Neuronal stem cell (in vitro differentiated cells): ENCODE results near the gene SCGB1D4.

Experiments
- DNase-seq: peaks from one replicate; pipeline ENCODE4 v3.0.0-alpha.2; 2013; ENCODE audit warnings: low spot score
- H2AFZ ChIP-seq: one replicate; pipeline ENCODE4 v1.6.1; 2013; ENCODE audit warnings: mild to moderate bottlenecking, low read length, inconsistent platforms
- H2AK5ac ChIP-seq: 2 replicates; pipeline ENCODE4 v1.6.1; 2013; ENCODE audit warnings: low read depth, mild to moderate bottlenecking, inconsistent platforms, low read length, moderate library complexity, mixed read lengths
- H2BK120ac ChIP-seq: 2 replicates; pipeline ENCODE4 v1.6.1; 2013; ENCODE audit warnings: low read depth, mild to moderate bottlenecking, inconsistent platforms, low read length, moderate library complexity, mixed read lengths
- H2BK12ac ChIP-seq: one replicate; pipeline ENCODE4 v1.6.1; 2013; ENCODE audit warnings: low read length, inconsistent platforms
- H2BK15ac ChIP-seq: 2 replicates; pipeline ENCODE4 v1.6.1; 2013; ENCODE audit warnings: mild to moderate bottlenecking, low read length, inconsistent platforms, mixed read lengths
- H2BK5ac ChIP-seq: one replicate; pipeline ENCODE4 v1.6.1; 2013; ENCODE audit warnings: inconsistent platforms, mild to moderate bottlenecking, low read length, moderate library complexity
- H3K14ac ChIP-seq: one replicate; pipeline ENCODE4 v1.6.1; 2013; ENCODE audit warnings: low read length, inconsistent platforms
- H3K18ac ChIP-seq: 2 replicates; pipeline ENCODE4 v1.6.1; 2013; ENCODE audit warnings: low read length, inconsistent platforms
- H3K23ac ChIP-seq: 2 replicates; pipeline ENCODE4 v1.6.1; 2013; ENCODE audit warnings: low read depth, mild to moderate bottlenecking, mixed read lengths, low read length, inconsistent platforms; ENCODE audit not compliant: poor library complexity
- H3K27ac ChIP-seq: replicated peaks from 3 replicates; pipeline ENCODE4 v1.5.1; 2013; ENCODE audit warnings: low read length, inconsistent platforms
- H3K27me3 ChIP-seq, 3 experiments: 2 replicates each; pipeline ENCODE4 v1.6.1; 2013; ENCODE audit warnings: low read length in 3 of 3, mild to moderate bottlenecking in 2 of 3, inconsistent platforms in 1 of 3, low read depth in 1 of 3, mixed read lengths in 1 of 3, moderate library complexity in 1 of 3; ENCODE audit not compliant: control insufficient read depth in 3 of 3, insufficient read depth in 3 of 3
- H3K36me3 ChIP-seq, 2 donors: replicated peaks in 1 of 2; 2 replicates each; pipeline ENCODE4 v1.6.1; 2013; ENCODE audit warnings: low read length in 2 of 2; ENCODE audit not compliant: control insufficient read depth in 2 of 2, insufficient read depth in 2 of 2
- H3K4ac ChIP-seq: 2 replicates; pipeline ENCODE4 v1.6.1; 2013; ENCODE audit warnings: inconsistent platforms, mild to moderate bottlenecking, low read length, moderate library complexity
- H3K4me1 ChIP-seq, 2 donors: 1 replicate in 1 of 2; 2 replicates in 1 of 2; pipeline ENCODE4 v1.6.1; 2013; ENCODE audit warnings: low read length in 2 of 2, low read depth in 1 of 2; ENCODE audit not compliant: control insufficient read depth in 2 of 2, insufficient read depth in 1 of 2
- H3K4me2 ChIP-seq: one replicate; pipeline ENCODE4 v1.6.1; 2013; ENCODE audit warnings: mild to moderate bottlenecking, low read length, inconsistent platforms; ENCODE audit not compliant: insufficient read depth, poor library complexity, severe bottlenecking
- H3K4me3 ChIP-seq, 2 donors: 2 replicates each; pipeline ENCODE4 v1.5.1; 2013; ENCODE audit warnings: low read length in 2 of 2, mild to moderate bottlenecking in 2 of 2, inconsistent platforms in 1 of 2, moderate library complexity in 1 of 2
- H3K79me1 ChIP-seq: one replicate; pipeline ENCODE4 v1.6.1; 2013; ENCODE audit warnings: low read depth, mild to moderate bottlenecking, inconsistent platforms, low read length, moderate library complexity
- H3K9ac ChIP-seq: one replicate; pipeline ENCODE4 v1.6.1; 2013; ENCODE audit warnings: mild to moderate bottlenecking, low read depth, low read length, inconsistent platforms; ENCODE audit not compliant: poor library complexity
- H3K9me3 ChIP-seq, 2 donors: replicated peaks in 1 of 2; 2 replicates each; pipeline versions ENCODE3 to v1.6.1; 2013; ENCODE audit warnings: low read length in 2 of 2, mild to moderate bottlenecking in 2 of 2, inconsistent platforms in 1 of 2, low read depth in 1 of 2, mixed read lengths in 1 of 2, moderate library complexity in 1 of 2; ENCODE audit not compliant: control insufficient read depth in 2 of 2, insufficient read depth in 1 of 2
- H4K8ac ChIP-seq: one replicate; pipeline ENCODE4 v1.6.1; 2013; ENCODE audit warnings: low read depth, mild to moderate bottlenecking, inconsistent platforms, low read length, moderate library complexity
- H4K91ac ChIP-seq: one replicate; pipeline ENCODE4 v1.6.1; 2013; ENCODE audit warnings: low read length, low read depth, mild to moderate bottlenecking, inconsistent platforms; ENCODE audit not compliant: poor library complexity
- WGBS, 2 donors: extraction: QIAGEN DNeasy Blood & Tissue Kit; methylation state at CpG; one replicate each; pipeline ENCODE4 v1.1.7; 2013; ENCODE audit warnings: missing lambda C conversion rate in 2 of 2, mixed read lengths in 1 of 2; ENCODE audit not compliant: insufficient read length in 2 of 2, insufficient replicate concordance in 1 of 2; ENCODE audit errors: extremely low coverage in 2 of 2; 5-methylcytosine and 5-hydroxymethylcytosine counted together

The SCGB1D4 gene

DNA sequence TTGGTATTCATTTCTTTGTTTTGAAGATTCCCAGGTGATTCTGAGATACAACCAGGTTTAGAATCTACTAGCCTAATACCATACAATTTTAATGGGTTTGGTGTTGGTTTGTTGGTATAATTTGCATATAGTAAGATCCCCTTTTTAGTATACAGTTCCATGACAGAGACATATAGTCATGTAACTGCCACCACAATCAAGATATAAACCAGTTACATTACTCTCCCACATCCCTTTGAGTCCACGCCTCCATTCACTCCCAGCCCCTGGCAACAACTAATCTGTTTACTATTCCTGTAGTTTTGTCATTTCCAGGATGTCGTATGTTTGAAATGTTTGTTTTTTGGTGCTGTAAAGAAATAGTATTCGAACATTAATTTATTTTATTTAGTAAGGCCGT is 42.7 kb upstream of the SCGB1D4 start:
- Histone ChIP-seq H3K14ac (no peak overlapping the region), H3K23ac (no peak overlapping the region), H2BK12ac (no peak overlapping the region), H3K9me3 (peaks cover 0 to 3% of the 10 kb centered on the region in 2 donors), H3K27me3 (peaks cover 0 to 10% (median 0%) of the 10 kb centered on the region in 3 experiments), H3K4me3 (no peak overlapping the region), H3K18ac (no peak overlapping the region), H4K8ac (no peak overlapping the region), H3K4ac (no peak overlapping the region), H3K4me2 (no peak overlapping the region), H3K79me1 (no peaks in the 10 kb centered on the region), H2AFZ (no peak overlapping the region), H4K91ac (no peak overlapping the region), H2BK120ac (no peak overlapping the region), H2AK5ac (no peak overlapping the region), H3K9ac (no peak overlapping the region), H2BK15ac (no peak overlapping the region), H3K27ac (no peak overlapping the region), H3K36me3 (peaks cover 0 to 3% of the 10 kb centered on the region in 2 donors), H3K4me1 (peaks cover 0 to 2% of the 10 kb centered on the region in 2 donors), H2BK5ac (no peak overlapping the region)
- DNase-seq = no peak
- 100% methylated on average over 2 of the region's 4 CpGs; no CpG with 5 or more reads in 1 of the 2 donors for WGBS, 2 donors

DNA sequence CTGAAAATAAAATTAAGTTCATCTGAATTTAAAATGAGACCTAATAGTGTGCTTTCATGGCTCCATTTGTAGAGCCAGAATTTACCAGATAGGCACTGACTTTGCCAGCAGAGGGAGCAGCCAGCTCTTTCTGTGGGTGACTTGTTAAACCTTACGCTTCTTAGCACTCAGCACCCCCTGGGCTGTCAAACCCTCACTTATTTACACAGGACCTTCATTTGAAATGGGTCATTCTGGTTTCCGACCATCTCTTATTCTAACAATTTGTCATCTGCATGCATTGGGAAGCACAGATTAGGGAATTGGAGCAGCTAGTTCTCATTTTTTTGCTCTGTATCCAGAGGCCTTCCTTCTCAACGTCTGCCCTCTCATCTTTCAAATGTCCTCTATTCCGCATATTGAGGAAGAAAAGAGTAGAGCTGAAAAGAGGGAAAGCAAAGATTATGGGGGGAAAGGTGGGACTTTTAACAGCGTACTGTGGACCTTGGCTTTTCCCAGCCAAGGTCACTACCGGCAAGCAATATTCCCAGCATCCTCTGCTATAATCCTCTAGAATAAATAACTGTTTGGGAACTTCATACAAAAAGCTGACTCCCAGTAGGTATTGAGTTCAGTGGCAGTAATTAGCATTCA is 41.5 kb upstream of the SCGB1D4 start:
- no peak overlapping the region for H3K18ac ChIP-seq
- H3K14ac ChIP-seq = no peak overlapping the region
- peaks cover 0 to 2% of the 10 kb centered on the region in 2 donors for H3K4me1 ChIP-seq
- no peak overlapping the region for H3K4me2 ChIP-seq
- H2BK12ac ChIP-seq = no peak overlapping the region
- WGBS, 2 donors = no CpG with 5 or more reads among the region's 6 CpGs
- no peaks in the 10 kb centered on the region for H3K79me1 ChIP-seq
- no peak overlapping the region for H2BK120ac ChIP-seq
- no peak overlapping the region for H3K9ac ChIP-seq
- peaks cover 0 to 12% of the 10 kb centered on the region in 2 donors for H3K9me3 ChIP-seq
- no peak overlapping the region for H2AFZ ChIP-seq
- H3K27ac ChIP-seq = no peak overlapping the region
- no peak overlapping the region for H2BK15ac ChIP-seq
- DNase-seq = peak; percentile 18
- H3K4me3 ChIP-seq = no peak overlapping the region
- H3K23ac ChIP-seq = no peak overlapping the region
- no peak overlapping the region for H2AK5ac ChIP-seq
- H3K27me3 ChIP-seq = peaks cover 0 to 22% (median 0%) of the 10 kb centered on the region in 3 experiments
- H4K91ac ChIP-seq = no peak overlapping the region
- no peak overlapping the region for H3K4ac ChIP-seq
- no peak overlapping the region for H4K8ac ChIP-seq
- H2BK5ac ChIP-seq = no peak overlapping the region
- H3K36me3 ChIP-seq = peaks cover 0 to 2% of the 10 kb centered on the region in 2 donors

DNA sequence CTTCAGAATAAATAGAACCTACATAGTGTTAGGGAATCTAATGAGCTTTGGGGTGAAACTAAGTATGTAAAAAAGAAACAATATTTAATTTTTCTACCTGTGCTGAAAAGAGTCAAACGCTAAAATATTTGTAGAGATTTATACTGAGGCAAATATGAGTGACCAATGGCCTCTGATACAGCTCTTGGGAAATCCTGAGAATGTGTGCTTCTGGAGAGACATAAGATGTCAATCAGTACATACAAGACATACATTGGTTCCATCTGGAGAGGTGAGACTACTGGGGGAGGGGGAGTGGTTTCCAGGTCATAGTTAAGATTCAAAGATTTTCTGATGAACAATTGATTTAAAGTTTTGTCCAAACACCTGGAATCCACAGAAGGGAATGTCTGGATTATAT is 39.3 kb upstream of the SCGB1D4 start:
- Histone ChIP-seq H3K4me3 (peak overlapping the region; percentile 57 to 88), H3K14ac (no peak overlapping the region), H3K18ac (no peak overlapping the region), H4K91ac (no peak overlapping the region), H2AFZ (peak overlapping the region; percentile 97), H3K4me2 (peak overlapping the region; percentile 84), H3K23ac (no peak overlapping the region), H3K36me3 (peaks cover 0 to 2% of the 10 kb centered on the region in 2 donors), H2BK120ac (no peak overlapping the region), H2BK15ac (no peak overlapping the region), H3K27me3 (peaks cover 0 to 37% (median 2%) of the 10 kb centered on the region in 3 experiments), H3K9me3 (peaks cover 0 to 12% of the 10 kb centered on the region in 2 donors), H2BK5ac (no peak overlapping the region), H3K27ac (no peak overlapping the region), H3K79me1 (no peaks in the 10 kb centered on the region), H4K8ac (no peak overlapping the region), H3K9ac (no peak overlapping the region), H2BK12ac (no peak overlapping the region), H3K4ac (no peak overlapping the region), H3K4me1 (peaks cover 0 to 2% of the 10 kb centered on the region in 2 donors), H2AK5ac (no peak overlapping the region)
- DNase-seq = no peak
- whole genome bisulfite sequencing, 2 donors = no CpG with 5 or more reads among the region's 1 CpG

DNA sequence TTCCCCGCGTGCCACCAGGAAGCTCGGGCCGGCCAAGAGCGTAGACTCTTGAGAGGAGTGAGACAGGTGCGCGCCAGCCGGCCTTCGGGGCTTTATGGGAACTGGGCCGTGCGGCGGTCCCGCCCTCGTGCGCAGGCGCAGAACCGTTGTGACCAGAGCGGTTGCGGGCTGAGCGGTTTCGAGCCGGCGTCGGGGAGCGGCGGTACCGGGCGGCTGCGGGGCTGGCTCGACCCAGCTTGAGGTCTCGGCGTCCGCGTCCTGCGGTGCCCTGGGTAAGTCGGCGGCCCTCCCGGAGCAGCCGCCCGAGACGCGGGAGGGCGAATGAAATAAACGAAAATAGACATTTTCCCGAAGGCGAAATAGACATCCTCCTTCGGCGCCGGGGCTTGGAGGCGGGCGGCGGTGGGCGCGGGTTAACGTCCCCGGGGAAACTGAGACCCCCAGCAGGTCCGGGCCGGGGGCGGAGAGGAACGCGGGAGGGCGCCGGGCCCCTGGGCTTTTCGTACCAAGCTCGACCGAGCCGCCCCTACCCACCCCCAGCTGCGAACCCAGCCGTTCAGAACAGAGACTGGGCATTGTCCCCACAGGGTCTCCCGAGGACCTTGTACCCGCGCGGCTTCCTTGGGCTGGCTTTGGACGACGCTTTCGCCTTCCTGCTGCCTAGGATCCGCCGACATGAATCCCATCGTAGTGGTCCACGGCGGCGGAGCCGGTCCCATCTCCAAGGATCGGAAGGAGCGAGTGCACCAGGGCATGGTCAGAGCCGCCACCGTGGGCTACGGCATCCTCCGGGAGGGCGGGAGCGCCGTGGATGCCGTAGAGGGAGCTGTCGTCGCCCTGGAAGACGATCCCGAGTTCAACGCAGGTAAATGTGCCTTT is 38.7 kb upstream of the SCGB1D4 start, which contains the start of gene ASRGL1:
ASRGL1 (plus strand) TSS at position 146 of the 879 bp plus-strand sequence; CDS start at position 676, 530 bp downstream.
- peaks cover 0 to 12% of the 10 kb centered on the region in 2 donors for H3K9me3 ChIP-seq
- WGBS, 2 donors = no CpG with 5 or more reads among the region's 98 CpGs

More for the DNA sequence above, 38.7 kb upstream of the SCGB1D4 start, which contains the start of gene ASRGL1:
- Histone ChIP-seq H4K91ac (no peak within 1 kb of the TSS), H3K79me1 (no peaks in the 10 kb centered on the region), H3K9ac (peak within 1 kb of the TSS; percentile 86), H3K4ac (no peak within 1 kb of the TSS), H3K4me2 (peak within 1 kb of the TSS; percentile 84), H3K14ac (peak within 1 kb of the TSS; percentile 98), H2BK5ac (no peak within 1 kb of the TSS), H3K27me3 (peaks cover 0 to 43% (median 2%) of the 10 kb centered on the region in 3 experiments), H2AFZ (peak within 1 kb of the TSS; percentile 97), H3K18ac (peak within 1 kb of the TSS; percentile 78), H2BK15ac (peak within 1 kb of the TSS; percentile 86), H2AK5ac (peak within 1 kb of the TSS; percentile 54), H3K4me1 (peaks cover 0 to 2% of the 10 kb centered on the region in 2 donors), H2BK120ac (peak within 1 kb of the TSS; percentile 66), H3K23ac (peak within 1 kb of the TSS; percentile 68), H2BK12ac (no peak within 1 kb of the TSS), H4K8ac (peak within 1 kb of the TSS; percentile 87), H3K36me3 (peaks cover 0 to 2% of the 10 kb centered on the region in 2 donors), H3K4me3 (peak within 1 kb of the TSS; percentile 57 to 88), H3K27ac (no peak within 1 kb of the TSS)
- peak; percentile 61 for DNase-seq
